Trophoblast cell (in vitro differentiated cells and primary cell): ENCODE data around the gene CD44.
"Not testable (repeated sequence)": the region's sequence is repeated elsewhere in the genome, so short reads cannot be mapped to it uniquely, and the experiment has no call there.

Experiments
- DNase-seq, 2 donors: peaks; one replicate each; pipeline ENCODE4 v3.0.0-alpha.2; 2016
- H2AFZ ChIP-seq: 2 replicates; pipeline ENCODE4 v1.6.1; 2013; ENCODE audit warnings: low read length, moderate library complexity, mild to moderate bottlenecking; ENCODE audit not compliant: insufficient read depth, poor library complexity
- H2AK5ac ChIP-seq: 2 replicates; pipeline ENCODE4 v1.6.1; 2013; ENCODE audit warnings: mild to moderate bottlenecking, low read length
- H2BK120ac ChIP-seq: 2 replicates; pipeline ENCODE4 v1.6.1; 2013; ENCODE audit warnings: low read length, mild to moderate bottlenecking, moderate library complexity; ENCODE audit not compliant: insufficient read depth, poor library complexity
- H2BK12ac ChIP-seq: 2 replicates; pipeline ENCODE4 v1.6.1; 2013; ENCODE audit warnings: mild to moderate bottlenecking, low read length, moderate library complexity
- H2BK5ac ChIP-seq: 2 replicates; pipeline ENCODE4 v1.6.1; 2013; ENCODE audit warnings: low read length, low read depth, moderate library complexity, mild to moderate bottlenecking; ENCODE audit not compliant: poor library complexity
- H3K14ac ChIP-seq: 2 replicates; pipeline ENCODE4 v1.6.1; 2013; ENCODE audit warnings: mild to moderate bottlenecking, low read length
- H3K18ac ChIP-seq: 2 replicates; pipeline ENCODE4 v1.6.1; 2013; ENCODE audit warnings: mild to moderate bottlenecking, low read length
- H3K23ac ChIP-seq: 2 replicates; pipeline ENCODE4 v1.6.1; 2013; ENCODE audit warnings: low read length
- H3K27ac ChIP-seq: 2 replicates; pipeline ENCODE4 v1.5.1; 2013; ENCODE audit warnings: low read depth, mild to moderate bottlenecking, inconsistent platforms, low read length, moderate library complexity
- H3K27me3 ChIP-seq: 2 replicates; pipeline ENCODE4 v1.6.1; 2013; ENCODE audit warnings: inconsistent platforms, mild to moderate bottlenecking, low read length, moderate library complexity; ENCODE audit not compliant: insufficient read depth
- H3K36me3 ChIP-seq, 2 experiments: 1 replicate in 1 of 2; 2 replicates in 1 of 2; pipeline ENCODE4 v1.6.1; 2013; ENCODE audit warnings: low read length in 2 of 2, mild to moderate bottlenecking in 2 of 2, moderate library complexity in 1 of 2; ENCODE audit not compliant: insufficient read depth in 2 of 2, control insufficient read depth in 1 of 2
- H3K4ac ChIP-seq: 2 replicates; pipeline ENCODE4 v1.6.1; 2013; ENCODE audit warnings: low read depth, mild to moderate bottlenecking, low read length, moderate library complexity
- H3K4me1 ChIP-seq, 2 experiments: 1 replicate in 1 of 2; 2 replicates in 1 of 2; pipeline ENCODE4 v1.6.1; 2013; ENCODE audit warnings: low read length in 2 of 2, mild to moderate bottlenecking in 2 of 2, moderate library complexity in 1 of 2; ENCODE audit not compliant: insufficient read depth in 2 of 2, control insufficient read depth in 1 of 2
- H3K4me2 ChIP-seq: 2 replicates; pipeline ENCODE4 v1.6.1; 2013; ENCODE audit warnings: inconsistent platforms, mild to moderate bottlenecking, low read length, moderate library complexity
- H3K4me3 ChIP-seq: 2 replicates; pipeline ENCODE4 v1.5.1; 2013; ENCODE audit warnings: mild to moderate bottlenecking, low read depth, low read length, inconsistent platforms
- H3K79me1 ChIP-seq: one replicate; pipeline ENCODE4 v1.6.1; 2013; ENCODE audit warnings: low read length
- H3K79me2 ChIP-seq: 2 replicates; pipeline ENCODE4 v1.6.1; 2013; ENCODE audit warnings: low read length, mild to moderate bottlenecking; ENCODE audit not compliant: control insufficient read depth, insufficient read depth, poor library complexity
- H3K9ac ChIP-seq: 2 replicates; pipeline ENCODE4 v1.6.1; 2013; ENCODE audit warnings: mild to moderate bottlenecking, low read length
- H3K9me3 ChIP-seq: 2 replicates; pipeline ENCODE4 v1.6.1; 2013; ENCODE audit warnings: low read depth, mild to moderate bottlenecking, control low read depth, inconsistent platforms, low read length; ENCODE audit not compliant: insufficient read depth
- H4K12ac ChIP-seq: 2 replicates; pipeline ENCODE4 v1.6.1; 2013; ENCODE audit warnings: low read depth, mild to moderate bottlenecking, low read length, moderate library complexity
- H4K8ac ChIP-seq: 2 replicates; pipeline ENCODE4 v1.6.1; 2013; ENCODE audit warnings: low read depth, mild to moderate bottlenecking, low read length, moderate library complexity
- H4K91ac ChIP-seq: one replicate; pipeline ENCODE4 v1.6.1; 2013; ENCODE audit warnings: low read depth, mild to moderate bottlenecking, low read length, moderate library complexity
- WGBS: extraction: QIAGEN DNeasy Blood & Tissue Kit; methylation state at CpG from one replicate; pipeline ENCODE4 v1.1.7; 2013; ENCODE audit warnings: missing lambda C conversion rate; ENCODE audit not compliant: insufficient read length, insufficient coverage; ENCODE audit errors: extremely low coverage; 5-methylcytosine and 5-hydroxymethylcytosine counted together

The CD44 gene

GRCh38 chr11:35108336-35108735 is 30.6 kb upstream of the CD44 start:
- H3K27ac ChIP-seq = not testable (repeated sequence)

GRCh38 chr11:35109041-35109440 is 29.9 kb upstream of the CD44 start:
- Histone ChIP-seq H3K4me1 (no peaks in the 10 kb centered on the region), H3K27me3 (peaks cover 6% of the 10 kb centered on the region), H3K18ac (no peak overlapping the region), H4K12ac (no peak overlapping the region), H4K91ac (no peak overlapping the region), H3K27ac (no peak overlapping the region), H3K4ac (no peak overlapping the region), H2AFZ (no peak overlapping the region), H3K79me1 (no peaks in the 10 kb centered on the region), H3K4me2 (no peak overlapping the region), H3K23ac (no peak overlapping the region), H3K14ac (no peak overlapping the region), H4K8ac (no peak overlapping the region), H2AK5ac (no peak overlapping the region), H3K9ac (no peak overlapping the region), H2BK12ac (no peak overlapping the region), H3K9me3 (no peaks in the 10 kb centered on the region), H2BK5ac (no peak overlapping the region), H3K79me2 (no peaks in the 10 kb centered on the region), H2BK120ac (no peak overlapping the region), H3K4me3 (no peak overlapping the region), H3K36me3 (no peaks in the 10 kb centered on the region)
- no peak for DNase-seq

More at GRCh38 chr11:35108336-35108735, 30.6 kb upstream of the CD44 start:
- not testable (repeated sequence) for H3K79me2 ChIP-seq, H4K8ac ChIP-seq, H2BK120ac ChIP-seq, H3K23ac ChIP-seq, H4K91ac ChIP-seq, H3K9me3 ChIP-seq, H3K4me2 ChIP-seq, H3K4ac ChIP-seq, H3K18ac ChIP-seq, H2AFZ ChIP-seq, H3K79me1 ChIP-seq, DNase-seq, H3K36me3 ChIP-seq, H4K12ac ChIP-seq, H3K4me3 ChIP-seq, H2AK5ac ChIP-seq, H2BK12ac ChIP-seq, H3K4me1 ChIP-seq, H3K27me3 ChIP-seq, H2BK5ac ChIP-seq, H3K14ac ChIP-seq, H3K9ac ChIP-seq
- WGBS = no CpG with 5 or more reads among the region's 1 CpG

GRCh38 chr11:35109827-35110226 is 29.1 kb upstream of the CD44 start:
- H3K79me1 ChIP-seq = no peaks in the 10 kb centered on the region
- H3K27ac ChIP-seq = no peak overlapping the region
- no peak overlapping the region for H3K4me2 ChIP-seq
- no peaks in the 10 kb centered on the region for H3K36me3 ChIP-seq
- no peak overlapping the region for H4K91ac ChIP-seq
- H3K14ac ChIP-seq = no peak overlapping the region
- H3K4me1 ChIP-seq = no peaks in the 10 kb centered on the region
- no peak overlapping the region for H2BK12ac ChIP-seq
- no peak overlapping the region for H3K9ac ChIP-seq
- no peak overlapping the region for H4K12ac ChIP-seq
- H3K4ac ChIP-seq = no peak overlapping the region
- no peak for DNase-seq
- no peak overlapping the region for H2BK120ac ChIP-seq
- no peak overlapping the region for H2BK5ac ChIP-seq
- no peak overlapping the region for H2AFZ ChIP-seq
- no peaks in the 10 kb centered on the region for H3K79me2 ChIP-seq
- no peak overlapping the region for H3K18ac ChIP-seq
- H3K23ac ChIP-seq = no peak overlapping the region
- no peak overlapping the region for H2AK5ac ChIP-seq
- no peak overlapping the region for H3K4me3 ChIP-seq
- no peaks in the 10 kb centered on the region for H3K9me3 ChIP-seq
- H4K8ac ChIP-seq = no peak overlapping the region
- peaks cover 6% of the 10 kb centered on the region for H3K27me3 ChIP-seq

- no peak overlapping the region for H4K8ac ChIP-seq
- H4K12ac ChIP-seq = no peak overlapping the region
- no peak overlapping the region for H2AK5ac ChIP-seq
- H2BK5ac ChIP-seq = no peak overlapping the region
- H2BK120ac ChIP-seq = no peak overlapping the region
- DNase-seq = peak; percentile 27 to 55
- no peak overlapping the region for H3K4me2 ChIP-seq
- no peaks in the 10 kb centered on the region for H3K79me1 ChIP-seq
- peaks cover 2% of the 10 kb centered on the region for H3K27me3 ChIP-seq
- H3K4ac ChIP-seq = no peak overlapping the region
- H3K14ac ChIP-seq = no peak overlapping the region
- WGBS = no CpG with 5 or more reads among the region's 4 CpGs
- H2AFZ ChIP-seq = no peak overlapping the region
- H4K91ac ChIP-seq = no peak overlapping the region
- no peak overlapping the region for H2BK12ac ChIP-seq
- no peaks in the 10 kb centered on the region for H3K79me2 ChIP-seq
- H3K9me3 ChIP-seq = no peaks in the 10 kb centered on the region
- no peak overlapping the region for H3K27ac ChIP-seq
- H3K4me1 ChIP-seq = no peaks in the 10 kb centered on the region
- H3K18ac ChIP-seq = no peak overlapping the region
- H3K9ac ChIP-seq = no peak overlapping the region
- no peak overlapping the region for H3K4me3 ChIP-seq
- no peak overlapping the region for H3K23ac ChIP-seq
- no peaks in the 10 kb centered on the region for H3K36me3 ChIP-seq
These were observed 27.6 kb upstream of the CD44 start for GRCh38 chr11:35111161-35112055.
